ENCODE data around the gene ASIC4. TPM values are rescaled to one million over a fixed set of nuclear protein-coding genes. Genes with fewer than 3 reads are reported as not detected.

The ASIC4 gene
- polyA plus RNA-seq, 1 donor (not counting 4 experiments of a cell fraction or from before 2014, with no cell fraction given), result not detected

- H3K9me1 ChIP-seq (ENCODE audit: control insufficient read depth, extremely low read depth, insufficient read depth, low read length), result no peaks in the 10 kb centered on the region
- H3K9me3 ChIP-seq (ENCODE audit: control insufficient read depth, low read depth, low read length), result no peaks in the 10 kb centered on the region
- H3K27me3 ChIP-seq (ENCODE audit: control insufficient read depth, extremely low read depth, insufficient read depth, low read length), result peaks cover 34% of the 10 kb centered on the region
- DNase-seq (ENCODE audit: low read depth, low spot score), result no peak
- H2AFZ ChIP-seq (ENCODE audit: control insufficient read depth, low read length), result no peak overlapping the region
- H4K20me1 ChIP-seq (ENCODE audit: control insufficient read depth, extremely low read depth, insufficient read depth, low read length), result peaks cover 3% of the 10 kb centered on the region
- H3K36me3 ChIP-seq (ENCODE audit: control insufficient read depth in 2 of 2, extremely low read depth in 1 of 2, insufficient read depth in 2 of 2, low read length in 2 of 2), result peaks cover 0 to 1% of the 10 kb centered on the region in 2 experiments
- H3K4me3 ChIP-seq (ENCODE audit: control insufficient read depth in 2 of 3, extremely low read depth in 1 of 3, insufficient read depth in 2 of 3, low read depth in 1 of 3, low read length in 3 of 3), result no peak overlapping the region
- H3K4me2 ChIP-seq (ENCODE audit: control insufficient read depth, extremely low read depth, insufficient read depth, low read depth, low read length), result no peak overlapping the region
- no peak for FAIRE-seq
- dilution Hi-C loops (cut with MboI; ENCODE audit: extremely low pct_ligation_motif_present, low sequenced_read_pairs), result no loop called here
- no peak for TF ChIP-seq EZH2 (IDR thresholded peaks at IDR 0.05; ENCODE audit: low read length)
- TF ChIP-seq, protein P1, sequence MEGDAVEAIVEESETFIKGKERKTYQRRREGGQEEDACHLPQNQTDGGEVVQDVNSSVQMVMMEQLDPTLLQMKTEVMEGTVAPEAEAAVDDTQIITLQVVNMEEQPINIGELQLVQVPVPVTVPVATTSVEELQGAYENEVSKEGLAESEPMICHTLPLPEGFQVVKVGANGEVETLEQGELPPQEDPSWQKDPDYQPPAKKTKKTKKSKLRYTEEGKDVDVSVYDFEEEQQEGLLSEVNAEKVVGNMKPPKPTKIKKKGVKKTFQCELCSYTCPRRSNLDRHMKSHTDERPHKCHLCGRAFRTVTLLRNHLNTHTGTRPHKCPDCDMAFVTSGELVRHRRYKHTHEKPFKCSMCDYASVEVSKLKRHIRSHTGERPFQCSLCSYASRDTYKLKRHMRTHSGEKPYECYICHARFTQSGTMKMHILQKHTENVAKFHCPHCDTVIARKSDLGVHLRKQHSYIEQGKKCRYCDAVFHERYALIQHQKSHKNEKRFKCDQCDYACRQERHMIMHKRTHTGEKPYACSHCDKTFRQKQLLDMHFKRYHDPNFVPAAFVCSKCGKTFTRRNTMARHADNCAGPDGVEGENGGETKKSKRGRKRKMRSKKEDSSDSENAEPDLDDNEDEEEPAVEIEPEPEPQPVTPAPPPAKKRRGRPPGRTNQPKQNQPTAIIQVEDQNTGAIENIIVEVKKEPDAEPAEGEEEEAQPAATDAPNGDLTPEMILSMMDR (optimal IDR thresholded peaks at IDR 0.05 in 1 of 3, IDR thresholded peaks at IDR 0.05 in 1 of 3, conservative IDR thresholded peaks at IDR 0.05 in 1 of 3; ENCODE audit: extremely low read depth in 1 of 3, insufficient read depth in 2 of 3, low read length in 3 of 3), result no peak
- H3K27ac ChIP-seq (ENCODE audit: control insufficient read depth, insufficient read depth, low read length), result no peak overlapping the region
- H3K79me2 ChIP-seq (ENCODE audit: control insufficient read depth, insufficient read depth, low read length), result no peaks in the 10 kb centered on the region
- no peaks in the 10 kb centered on the region for H3K4me1 ChIP-seq (ENCODE audit: control insufficient read depth, extremely low read depth, insufficient read depth, low read length)
- no peak overlapping the region for H3K9ac ChIP-seq (ENCODE audit: control insufficient read depth, extremely low read depth, insufficient read depth, low read length)
These were observed 22.9 kb upstream of the ASIC4 start for GRCh38 chr2:219491278-219491963.

DNA sequence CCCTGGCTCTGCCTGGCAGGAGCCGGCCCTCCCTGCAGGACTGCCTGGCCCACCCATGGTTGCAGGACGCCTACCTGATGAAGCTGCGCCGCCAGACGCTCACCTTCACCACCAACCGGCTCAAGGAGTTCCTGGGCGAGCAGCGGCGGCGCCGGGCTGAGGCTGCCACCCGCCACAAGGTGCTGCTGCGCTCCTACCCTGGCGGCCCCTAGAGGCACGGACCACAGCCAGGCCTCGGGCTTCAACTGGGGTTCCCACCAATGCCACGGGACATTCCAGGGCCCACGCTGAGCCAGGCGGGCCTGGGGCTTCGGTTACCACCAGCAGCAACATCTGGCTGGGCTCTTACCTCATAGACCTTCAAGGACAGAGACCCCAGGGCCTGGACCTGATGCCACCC is 21.7 kb upstream of the ASIC4 start:
- H3K79me2 ChIP-seq (ENCODE audit: control insufficient read depth, insufficient read depth, low read length), result no peaks in the 10 kb centered on the region
- H3K27ac ChIP-seq (ENCODE audit: control insufficient read depth, insufficient read depth, low read length), result no peak overlapping the region
- no peak for DNase-seq (ENCODE audit: low read depth, low spot score)
- dilution Hi-C loops (cut with MboI; ENCODE audit: extremely low pct_ligation_motif_present, low sequenced_read_pairs), result no loop called here
- no peak for FAIRE-seq
- H3K9ac ChIP-seq (ENCODE audit: control insufficient read depth, extremely low read depth, insufficient read depth, low read length), result no peak overlapping the region
- no peak overlapping the region for H2AFZ ChIP-seq (ENCODE audit: control insufficient read depth, low read length)
- no peak overlapping the region for H3K4me3 ChIP-seq (ENCODE audit: control insufficient read depth in 2 of 3, extremely low read depth in 1 of 3, insufficient read depth in 2 of 3, low read depth in 1 of 3, low read length in 3 of 3)
- no peaks in the 10 kb centered on the region for H3K9me3 ChIP-seq (ENCODE audit: control insufficient read depth, low read depth, low read length)
- peaks cover 3% of the 10 kb centered on the region for H4K20me1 ChIP-seq (ENCODE audit: control insufficient read depth, extremely low read depth, insufficient read depth, low read length)
- no peak for TF ChIP-seq EZH2 (IDR thresholded peaks at IDR 0.05; ENCODE audit: low read length)
- TF ChIP-seq, protein P1 (optimal IDR thresholded peaks at IDR 0.05 in 1 of 3, IDR thresholded peaks at IDR 0.05 in 1 of 3, conservative IDR thresholded peaks at IDR 0.05 in 1 of 3; ENCODE audit: extremely low read depth in 1 of 3, insufficient read depth in 2 of 3, low read length in 3 of 3), result no peak
- peaks cover 0 to 1% of the 10 kb centered on the region in 2 experiments for H3K36me3 ChIP-seq (ENCODE audit: control insufficient read depth in 2 of 2, extremely low read depth in 1 of 2, insufficient read depth in 2 of 2, low read length in 2 of 2)
- peaks cover 40% of the 10 kb centered on the region for H3K27me3 ChIP-seq (ENCODE audit: control insufficient read depth, extremely low read depth, insufficient read depth, low read length)
- no peaks in the 10 kb centered on the region for H3K9me1 ChIP-seq (ENCODE audit: control insufficient read depth, extremely low read depth, insufficient read depth, low read length)
- no peaks in the 10 kb centered on the region for H3K4me1 ChIP-seq (ENCODE audit: control insufficient read depth, extremely low read depth, insufficient read depth, low read length)
- no peak overlapping the region for H3K4me2 ChIP-seq (ENCODE audit: control insufficient read depth, extremely low read depth, insufficient read depth, low read depth, low read length)
